SK-N-MC (cell line): ENCODE results near the gene DNAJC12.

Experiments used
- EZH2 ChIP-seq: fragments of 200-600 bp; sonication (generic); IDR thresholded peaks from one replicate; pipeline ENCODE4 v1.6.1; 2017; ENCODE audit warnings: antibody characterized with exemption
- POLR2AphosphoS5 ChIP-seq: IDR thresholded peaks from 2 replicates; pipeline ENCODE4 v1.6.1; 2012; ENCODE audit warnings: mild to moderate bottlenecking, low read depth, low read length, borderline replicate concordance

GRCh38 chr10:67869996-67870395 is 32.0 kb upstream of the DNAJC12 start:
- TF ChIP-seq EZH2 (no peak), POLR2AphosphoS5 (no peak)
